Measurements from ENCODE around the gene CAMK1D. TPM values are rescaled to one million over a fixed set of nuclear protein-coding genes. Genes with fewer than 3 reads are reported as not detected.

The CAMK1D gene
- polyA plus RNA-seq, 1 experiment: 1.1 TPM

DNA sequence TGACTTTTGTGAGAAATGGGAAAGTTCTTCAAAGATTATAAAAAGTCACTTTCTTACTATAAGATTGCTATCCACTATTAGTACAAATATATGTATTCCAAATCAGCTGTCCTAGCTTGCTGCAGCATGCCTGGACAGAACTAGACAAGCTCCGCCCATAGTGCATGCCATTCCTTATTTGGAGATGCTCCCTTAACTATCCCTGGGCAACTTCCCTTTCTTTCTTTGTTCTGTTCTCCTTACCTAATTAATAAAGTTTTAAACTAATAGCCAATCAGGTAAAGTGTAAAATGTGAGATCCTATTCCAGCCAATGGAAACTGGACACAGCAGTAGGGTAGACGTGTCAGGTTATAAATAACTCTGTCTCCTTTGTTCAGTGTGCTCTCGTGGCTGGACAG, 281.9 kb downstream of the CAMK1D start:
- TF ChIP-seq, protein P1, sequence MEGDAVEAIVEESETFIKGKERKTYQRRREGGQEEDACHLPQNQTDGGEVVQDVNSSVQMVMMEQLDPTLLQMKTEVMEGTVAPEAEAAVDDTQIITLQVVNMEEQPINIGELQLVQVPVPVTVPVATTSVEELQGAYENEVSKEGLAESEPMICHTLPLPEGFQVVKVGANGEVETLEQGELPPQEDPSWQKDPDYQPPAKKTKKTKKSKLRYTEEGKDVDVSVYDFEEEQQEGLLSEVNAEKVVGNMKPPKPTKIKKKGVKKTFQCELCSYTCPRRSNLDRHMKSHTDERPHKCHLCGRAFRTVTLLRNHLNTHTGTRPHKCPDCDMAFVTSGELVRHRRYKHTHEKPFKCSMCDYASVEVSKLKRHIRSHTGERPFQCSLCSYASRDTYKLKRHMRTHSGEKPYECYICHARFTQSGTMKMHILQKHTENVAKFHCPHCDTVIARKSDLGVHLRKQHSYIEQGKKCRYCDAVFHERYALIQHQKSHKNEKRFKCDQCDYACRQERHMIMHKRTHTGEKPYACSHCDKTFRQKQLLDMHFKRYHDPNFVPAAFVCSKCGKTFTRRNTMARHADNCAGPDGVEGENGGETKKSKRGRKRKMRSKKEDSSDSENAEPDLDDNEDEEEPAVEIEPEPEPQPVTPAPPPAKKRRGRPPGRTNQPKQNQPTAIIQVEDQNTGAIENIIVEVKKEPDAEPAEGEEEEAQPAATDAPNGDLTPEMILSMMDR (IDR thresholded peaks at IDR 0.05; ENCODE audit: insufficient read depth, low read depth, low read length): no peak
- Histone ChIP-seq H3K4me3 (ENCODE audit: low read depth, low read length) (no peak overlapping the region), H3K27me3 (ENCODE audit: control insufficient read depth, insufficient read depth, low read length) (no peaks in the 10 kb centered on the region), H3K36me3 (ENCODE audit: control insufficient read depth, insufficient read depth, low read length) (no peaks in the 10 kb centered on the region)
- ChIA-PET CTCF (interaction anchor here (1.8 kb wide), 1 partner anchor 8 kb away, joined by 3 read pairs; no protein-coding TSS in a partner anchor), POLR2A (no interaction called here)
- no peak for DNase-seq (ENCODE audit: low read depth)

DNA sequence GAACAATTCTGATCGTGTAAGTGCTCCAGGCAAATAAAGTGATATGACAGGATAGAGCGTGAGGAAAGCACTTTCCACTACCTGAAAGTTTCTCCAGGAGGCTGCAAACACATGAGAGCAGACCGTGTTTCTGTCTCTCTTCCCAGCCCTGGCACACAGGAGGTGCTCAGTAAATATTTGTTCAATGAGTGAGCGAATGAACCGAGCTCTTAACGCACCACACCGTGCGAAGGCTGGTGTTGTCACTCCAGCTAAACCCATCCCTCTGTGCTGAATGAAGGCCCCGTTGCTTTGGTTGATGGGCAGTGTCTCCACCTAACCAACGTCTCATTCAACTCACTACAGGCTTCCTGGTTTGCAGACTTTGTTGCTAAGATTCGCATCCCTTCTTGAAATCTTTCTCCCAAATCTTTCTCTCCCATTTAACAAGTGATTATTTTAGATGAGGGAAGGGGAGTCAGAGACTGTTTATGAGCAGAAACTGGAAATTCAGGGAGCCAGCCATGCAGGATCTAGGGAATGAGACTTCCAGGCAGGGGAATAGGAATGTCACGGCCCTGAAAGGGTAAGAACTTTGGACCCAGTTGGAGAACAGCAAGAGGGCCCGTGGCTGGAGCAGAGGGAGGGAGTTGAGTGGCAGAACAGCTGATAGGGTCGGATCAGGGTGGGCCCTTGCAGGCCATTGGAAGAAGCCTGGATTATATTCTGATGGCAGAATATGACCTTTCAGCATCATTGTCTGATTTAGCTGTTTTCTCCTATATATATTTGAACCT, 282.6 kb downstream of the CAMK1D start:
- no peaks in the 10 kb centered on the region for H3K27me3 ChIP-seq (ENCODE audit: control insufficient read depth, insufficient read depth, low read length)
- TF ChIP-seq, protein P1 (IDR thresholded peaks at IDR 0.05; ENCODE audit: insufficient read depth, low read depth, low read length): no peak
- no peak overlapping the region for H3K4me3 ChIP-seq (ENCODE audit: low read depth, low read length)
- ChIA-PET POLR2A (no interaction called here), CTCF (no interaction called here)
- DNase-seq (ENCODE audit: low read depth): no peak
- no peaks in the 10 kb centered on the region for H3K36me3 ChIP-seq (ENCODE audit: control insufficient read depth, insufficient read depth, low read length)

DNA sequence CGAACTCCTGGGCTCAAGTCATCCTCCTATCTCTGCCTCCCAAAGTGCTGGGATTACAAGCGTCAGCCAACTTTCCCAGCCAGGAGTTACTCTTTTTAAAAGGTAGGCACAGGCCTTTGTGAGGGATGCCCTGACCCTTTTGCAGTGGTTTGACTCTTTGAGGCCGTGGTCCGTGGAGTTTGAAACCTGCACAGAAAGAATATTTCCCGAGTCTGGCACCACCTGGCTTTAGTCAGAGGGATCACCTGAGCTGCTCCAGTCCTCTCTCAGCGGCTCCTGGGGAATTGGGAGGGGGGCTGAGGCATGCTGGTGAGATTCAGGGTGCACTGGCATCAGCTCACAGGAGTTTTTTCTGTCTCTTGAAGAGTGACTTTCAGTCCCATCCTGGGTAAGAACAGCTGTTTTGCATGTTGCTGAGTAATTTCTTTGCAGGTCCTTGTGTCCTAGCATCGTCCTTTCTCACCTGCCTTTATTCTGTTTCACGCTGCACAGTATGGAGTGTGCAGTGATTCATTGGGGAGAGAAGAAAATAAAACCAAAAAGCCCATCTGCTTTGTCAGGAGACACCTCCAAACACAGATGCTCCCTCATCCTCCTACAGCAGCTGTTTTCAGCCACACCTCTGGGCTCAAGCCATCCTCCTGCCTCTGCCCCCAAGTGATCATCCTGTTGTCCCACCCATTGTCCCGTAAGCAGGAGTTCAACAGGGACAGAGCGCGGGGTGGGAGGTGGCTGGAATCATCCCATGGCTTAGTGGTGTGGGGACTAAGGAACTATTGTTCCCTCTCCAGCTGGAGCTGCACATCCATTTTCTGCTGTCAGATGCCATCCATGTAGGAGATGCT, 284.7 kb downstream of the CAMK1D start:
- DNase-seq (ENCODE audit: low read depth): no peak
- no peaks in the 10 kb centered on the region for H3K27me3 ChIP-seq (ENCODE audit: control insufficient read depth, insufficient read depth, low read length)
- TF ChIP-seq, protein P1 (IDR thresholded peaks at IDR 0.05; ENCODE audit: insufficient read depth, low read depth, low read length): no peak
- CTCF ChIA-PET: interaction anchor here (0.5 to 0.7 kb wide), 2 partner anchors 24 to 405 kb away, joined by 3 read pairs; no protein-coding TSS in a partner anchor
- POLR2A ChIA-PET: no interaction called here
- H3K36me3 ChIP-seq (ENCODE audit: control insufficient read depth, insufficient read depth, low read length): no peaks in the 10 kb centered on the region
- H3K4me3 ChIP-seq (ENCODE audit: low read depth, low read length): no peak overlapping the region

DNA sequence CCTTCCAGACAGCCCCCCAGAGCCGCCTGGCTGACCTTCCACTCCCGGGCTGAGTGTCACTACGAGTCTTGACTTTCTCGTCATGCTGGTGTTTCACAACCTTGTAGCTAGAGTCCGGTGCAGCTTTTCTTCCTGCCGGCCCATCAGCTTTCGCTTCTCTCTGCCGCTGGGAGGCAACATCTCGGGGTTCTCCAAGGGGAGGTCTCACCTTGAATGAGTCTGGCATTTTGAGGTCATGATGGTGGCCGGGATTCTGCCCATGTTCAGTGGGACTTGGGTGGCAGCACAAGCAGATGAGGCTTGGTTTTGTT, 285.2 kb downstream of the CAMK1D start:
- no peak for DNase-seq (ENCODE audit: low read depth)
- no peak overlapping the region for H3K4me3 ChIP-seq (ENCODE audit: low read depth, low read length)
- CTCF ChIA-PET: no interaction called here
- no peaks in the 10 kb centered on the region for H3K27me3 ChIP-seq (ENCODE audit: control insufficient read depth, insufficient read depth, low read length)
- H3K36me3 ChIP-seq (ENCODE audit: control insufficient read depth, insufficient read depth, low read length): no peaks in the 10 kb centered on the region
- POLR2A ChIA-PET: no interaction called here
- TF ChIP-seq, protein P1 (IDR thresholded peaks at IDR 0.05; ENCODE audit: insufficient read depth, low read depth, low read length): no peak

DNA sequence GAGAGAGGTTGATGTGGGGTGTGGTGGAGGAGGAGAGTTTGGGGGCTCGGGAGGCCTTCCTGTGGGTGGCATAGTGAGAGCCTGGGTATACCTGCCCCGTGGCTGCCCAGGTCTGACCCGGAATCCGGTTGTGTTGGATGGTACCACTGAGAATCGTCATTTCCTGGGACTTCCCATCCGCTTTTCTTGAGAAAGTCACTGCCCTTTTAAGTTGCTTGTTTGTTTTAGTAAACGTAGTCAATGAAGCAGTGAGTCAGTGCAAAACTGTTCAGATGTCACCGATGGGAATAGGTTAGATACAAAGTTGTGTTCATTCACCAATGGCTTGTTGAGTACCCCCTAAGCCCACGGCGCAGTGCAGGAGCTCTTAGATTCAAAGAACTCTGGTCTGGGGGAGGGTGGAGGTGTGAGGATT, 285.8 kb downstream of the CAMK1D start:
- TF ChIP-seq, protein P1 (IDR thresholded peaks at IDR 0.05; ENCODE audit: insufficient read depth, low read depth, low read length): no peak
- Histone ChIP-seq H3K4me3 (ENCODE audit: low read depth, low read length) (no peak overlapping the region), H3K36me3 (ENCODE audit: control insufficient read depth, insufficient read depth, low read length) (no peaks in the 10 kb centered on the region), H3K27me3 (ENCODE audit: control insufficient read depth, insufficient read depth, low read length) (no peaks in the 10 kb centered on the region)
- ChIA-PET CTCF (no interaction called here), POLR2A (no interaction called here)
- DNase-seq (ENCODE audit: low read depth): no peak
